Activated CD8-positive, alpha-beta memory T cell treated with anti-CD3 and anti-CD28 coated beads, Interleukin-2, amount 50 U/mL, for 24 hours (primary cell): ENCODE measurements around the gene MYH6.

ENCODE experiments used
- DNase-seq: peaks from one replicate; pipeline ENCODE4 v3.0.0-alpha.2; 2020; ENCODE audit errors: extremely low read depth

MYH6 gene

DNA sequence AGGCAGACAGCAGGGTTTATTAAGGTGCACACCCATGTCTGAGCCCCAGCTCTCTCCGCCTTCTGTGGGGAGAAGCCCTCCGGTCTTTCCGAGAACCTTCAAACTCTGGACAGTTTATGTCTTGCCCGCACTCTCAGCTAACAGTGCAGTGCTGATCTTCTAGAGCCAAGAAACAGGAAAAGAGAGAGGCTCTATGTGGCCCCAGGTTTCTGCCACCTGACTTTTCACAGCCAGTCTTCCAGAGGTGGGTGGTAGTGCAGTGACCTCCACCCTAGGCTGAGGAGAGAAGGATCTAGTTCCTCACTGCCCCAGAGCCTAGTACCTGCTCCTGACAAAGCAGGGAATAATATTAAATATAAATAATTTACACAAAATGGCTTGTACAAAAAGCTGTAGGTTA, 51.4 kb downstream of the MYH6 start:
- DNase-seq, result no peak

DNA sequence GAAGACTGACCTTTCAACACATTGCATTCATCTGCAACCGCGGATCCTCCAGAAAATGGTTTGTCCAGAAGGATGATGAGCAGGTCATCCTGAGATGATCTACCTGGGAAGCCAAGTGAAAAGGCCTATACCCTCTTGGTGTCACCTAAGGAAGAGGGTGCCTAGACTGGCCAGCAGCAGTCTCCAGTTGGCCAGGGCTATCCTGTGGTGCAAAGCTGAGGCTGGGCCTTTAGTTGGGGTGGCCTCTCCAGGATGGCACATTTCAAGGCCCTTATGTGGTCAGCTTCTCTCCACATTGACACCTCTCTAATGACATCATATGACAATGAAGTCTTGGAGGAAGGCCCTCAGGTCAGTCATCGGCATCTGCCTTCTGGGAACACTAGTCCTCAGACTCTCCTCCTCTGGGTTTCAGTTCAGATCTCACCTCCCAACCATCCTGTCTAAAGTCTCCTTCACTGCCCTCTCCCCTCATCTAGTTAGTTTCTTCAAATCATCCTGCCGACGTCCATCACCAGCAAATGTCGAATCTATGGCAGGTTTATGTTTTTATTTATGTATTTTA, 52.1 kb downstream of the MYH6 start:
- no peak for DNase-seq

DNA sequence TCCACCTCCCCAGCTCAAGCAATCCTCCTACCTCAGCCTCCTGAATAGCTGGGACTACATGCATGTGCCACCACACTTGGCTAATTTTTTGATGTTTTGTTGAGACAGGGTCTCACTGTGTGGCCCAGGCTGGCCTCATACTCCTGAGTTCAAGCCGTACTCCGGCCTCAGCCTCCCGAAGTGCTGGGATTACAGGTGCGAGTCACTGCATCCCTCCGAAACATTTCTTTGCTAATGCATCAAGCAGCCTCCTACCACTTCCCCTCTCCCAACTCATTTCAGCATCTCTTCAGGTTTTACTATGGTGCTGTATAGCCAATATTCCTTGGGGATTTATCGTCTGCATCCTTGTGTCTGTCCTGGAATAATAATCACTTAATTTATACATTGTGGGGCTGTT, 53.1 kb downstream of the MYH6 start:
- no peak for DNase-seq

DNA sequence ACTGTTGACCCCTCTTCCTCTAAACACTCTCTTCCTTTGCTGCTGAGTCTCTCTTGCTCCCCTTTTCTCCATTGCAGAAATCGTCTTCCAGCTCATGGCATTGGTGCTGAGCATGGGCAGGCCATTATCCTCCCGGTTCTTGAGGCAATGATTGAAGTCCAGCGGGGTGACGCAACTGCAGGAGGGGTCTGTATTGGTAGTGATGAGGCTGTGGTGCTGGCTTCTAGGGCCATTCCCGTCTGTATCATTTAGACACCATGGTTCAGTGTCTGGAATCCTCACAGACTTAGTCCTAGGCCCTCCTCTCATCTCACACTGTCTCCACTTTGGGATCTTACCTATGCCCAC, 54.7 kb downstream of the MYH6 start:
- DNase-seq, result no peak

DNA sequence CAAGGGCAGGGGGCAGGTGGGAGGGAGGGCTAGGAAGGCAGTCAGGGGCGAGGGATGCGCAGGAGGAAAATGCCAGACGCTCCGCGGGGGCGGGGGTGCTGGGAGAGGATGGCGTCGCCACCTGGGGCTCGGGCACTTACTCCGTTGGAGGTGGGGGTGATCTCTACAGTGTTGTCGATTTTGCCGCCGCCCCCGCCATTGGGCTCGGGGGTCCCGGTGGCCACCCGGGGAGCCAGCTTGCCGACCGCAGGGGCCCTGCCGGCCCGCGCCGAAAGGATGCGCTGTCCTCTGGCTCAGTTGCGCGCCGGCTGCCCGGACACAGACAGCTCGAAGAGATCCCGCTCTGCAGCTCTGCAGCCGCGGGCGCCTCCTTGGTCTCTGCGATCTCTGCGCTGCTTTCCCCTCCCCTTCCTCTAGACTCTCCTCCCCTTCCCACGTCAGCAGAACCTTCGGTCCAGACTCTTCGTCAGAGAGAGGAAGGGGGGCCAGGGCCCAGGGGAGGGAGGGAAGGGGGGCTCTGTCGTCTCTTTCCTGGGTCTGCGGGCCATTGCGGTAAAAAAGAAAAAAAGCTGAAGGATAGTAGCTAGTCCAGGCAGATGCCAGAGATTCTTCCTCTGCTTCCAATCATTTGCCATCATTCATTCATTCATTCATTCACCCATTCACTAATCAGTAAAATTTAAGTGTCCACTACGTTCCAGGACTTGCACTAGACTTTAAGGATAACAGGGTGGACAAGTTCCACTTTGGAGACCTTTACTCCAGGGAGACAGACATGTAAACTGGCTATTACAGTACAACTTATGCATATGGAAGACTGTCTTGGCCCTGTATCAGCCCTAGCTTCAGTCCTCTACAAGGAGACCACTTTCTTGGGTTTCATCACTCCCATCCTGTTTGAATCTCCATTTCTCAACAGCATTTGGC, 55.3 kb downstream of the MYH6 start, which contains the start of gene SLC22A17:
TSS of gene SLC22A17 (minus strand) at position 382 of the 927 bp plus-strand sequence.
- no peak for DNase-seq

DNA sequence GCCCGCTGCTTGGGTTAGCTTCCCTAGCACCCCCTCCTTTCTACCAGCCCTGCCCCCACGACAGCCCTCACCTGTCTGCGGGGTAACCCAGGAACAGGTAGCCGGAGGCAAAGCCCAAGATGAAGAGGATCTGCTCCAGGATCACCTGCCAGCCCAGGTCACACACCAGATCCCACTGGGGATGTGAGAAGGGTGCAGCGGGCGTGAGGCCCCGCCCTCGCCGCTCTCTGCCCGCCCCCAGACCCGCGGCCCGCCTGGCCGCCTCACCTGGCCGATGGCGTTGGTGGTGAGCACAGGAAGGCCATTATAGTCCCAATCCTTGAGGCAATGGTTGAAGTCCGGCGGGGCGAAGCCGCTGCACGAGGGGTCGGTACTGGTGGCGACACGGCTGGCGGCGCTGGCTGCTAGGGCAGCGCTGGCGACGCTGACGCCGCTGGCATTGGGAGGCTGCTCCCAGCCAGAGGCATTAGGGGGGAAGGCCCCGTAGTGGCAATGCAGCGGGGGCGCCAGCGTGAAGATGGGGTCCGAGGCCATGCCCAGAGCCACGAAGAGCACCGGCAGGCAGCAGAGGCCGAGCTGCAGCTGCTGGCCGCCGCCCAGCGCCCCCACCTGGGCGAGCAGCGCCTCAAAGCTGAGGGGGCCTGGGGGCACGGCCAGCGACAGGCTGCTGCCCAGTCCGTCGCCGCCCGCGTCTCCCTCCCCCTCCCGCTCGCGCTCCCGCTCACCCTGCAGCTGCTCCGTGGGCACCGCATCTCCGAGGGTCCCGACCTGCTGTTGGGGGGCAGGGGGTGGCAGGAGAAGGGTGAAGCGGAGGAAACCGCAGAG, 56.2 kb downstream of the MYH6 start:
- DNase-seq, result no peak

DNA sequence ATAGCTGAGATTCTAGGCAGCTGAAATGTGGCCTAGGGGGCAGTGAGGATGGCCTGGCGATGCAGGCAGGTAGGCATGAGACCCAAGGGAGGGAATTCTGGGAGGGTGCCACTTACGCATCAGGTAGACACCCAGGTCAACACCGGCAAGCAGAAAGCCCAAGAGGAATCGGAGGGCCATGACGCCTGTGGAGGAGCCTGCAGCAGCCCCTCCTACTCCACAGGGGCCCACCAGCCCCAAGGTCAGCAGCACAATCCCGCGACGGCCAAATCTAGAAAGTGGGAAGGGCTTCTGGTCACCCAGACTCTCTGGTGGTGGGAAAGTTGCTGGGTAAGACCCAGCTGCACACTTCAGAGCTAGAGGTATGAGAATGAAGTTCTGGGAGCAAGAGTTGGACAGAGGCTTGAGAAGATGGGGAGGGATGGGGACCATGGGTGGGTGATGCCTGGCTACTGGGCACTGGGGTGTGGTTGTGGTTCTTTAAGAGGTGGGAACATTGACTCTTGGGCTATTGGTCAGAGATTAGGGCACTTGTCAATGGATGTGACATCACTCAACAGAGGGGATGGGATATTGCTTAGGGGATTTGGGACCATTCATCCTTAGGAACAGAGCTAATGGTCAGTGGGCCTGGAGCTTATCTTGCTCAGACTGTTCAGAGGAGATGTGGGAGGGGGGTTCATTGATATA, 58.8 kb downstream of the MYH6 start:
- no peak for DNase-seq

DNA sequence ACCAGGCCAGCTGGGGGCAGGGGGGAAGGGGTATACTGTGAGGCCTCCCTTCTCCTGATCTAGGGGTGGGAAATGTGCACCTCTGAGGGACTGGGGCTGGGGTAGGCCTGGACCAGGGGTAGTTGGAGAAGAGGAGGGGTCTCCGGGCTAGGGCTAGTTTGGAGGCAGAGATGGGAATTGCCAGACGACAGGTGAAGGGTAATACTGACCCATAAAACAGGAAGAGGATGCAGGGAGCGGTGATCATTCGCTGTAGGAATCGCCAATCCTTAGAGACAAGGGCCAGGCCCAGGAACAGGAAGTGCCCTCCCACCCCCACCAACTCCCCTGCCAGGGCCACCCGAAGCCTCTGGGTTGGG, 59.8 kb downstream of the MYH6 start:
- DNase-seq, result no peak

DNA sequence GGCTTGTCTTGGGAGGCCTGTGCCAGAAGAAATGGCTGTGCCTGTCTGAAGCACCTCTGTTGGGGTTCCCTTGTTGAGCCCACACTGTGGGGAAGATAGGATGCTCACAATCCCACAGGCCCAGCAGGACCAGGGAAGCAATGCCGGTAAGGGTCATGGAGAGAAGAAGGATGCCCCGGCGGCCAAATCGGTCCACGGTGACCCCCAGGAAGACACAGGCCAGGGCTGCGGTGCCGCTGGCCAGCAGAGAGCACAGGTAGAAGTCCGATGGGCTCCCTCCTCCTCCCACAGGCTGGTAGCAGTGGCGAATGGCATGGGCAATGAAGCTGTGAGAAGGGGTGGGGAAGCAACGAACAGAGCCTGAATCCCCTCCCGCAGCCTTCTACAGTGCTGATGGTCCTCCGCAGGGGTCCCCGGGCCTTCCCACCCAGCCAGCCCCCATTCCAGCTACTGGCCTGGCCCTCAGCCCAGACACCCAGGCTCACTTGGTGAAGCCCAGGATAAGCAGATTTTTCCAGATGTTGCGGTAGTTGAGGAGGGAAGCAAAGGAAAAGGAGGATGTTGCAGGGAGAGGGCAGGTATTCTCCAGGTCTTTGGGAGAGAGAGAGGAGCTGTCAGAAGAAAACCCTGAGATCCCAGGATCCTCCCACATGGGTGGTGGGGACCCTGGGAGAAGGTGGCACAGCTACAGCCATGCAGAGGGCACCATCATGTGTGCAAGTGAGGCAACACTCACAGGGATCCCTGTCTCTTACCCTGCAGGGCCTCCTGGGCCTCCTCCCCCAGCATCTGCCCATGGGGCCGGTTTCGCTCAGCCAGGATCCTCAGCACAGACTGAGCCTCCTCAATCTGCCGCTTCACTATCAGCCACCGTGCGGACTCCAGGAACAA, 60.4 kb downstream of the MYH6 start:
- no peak for DNase-seq

DNA sequence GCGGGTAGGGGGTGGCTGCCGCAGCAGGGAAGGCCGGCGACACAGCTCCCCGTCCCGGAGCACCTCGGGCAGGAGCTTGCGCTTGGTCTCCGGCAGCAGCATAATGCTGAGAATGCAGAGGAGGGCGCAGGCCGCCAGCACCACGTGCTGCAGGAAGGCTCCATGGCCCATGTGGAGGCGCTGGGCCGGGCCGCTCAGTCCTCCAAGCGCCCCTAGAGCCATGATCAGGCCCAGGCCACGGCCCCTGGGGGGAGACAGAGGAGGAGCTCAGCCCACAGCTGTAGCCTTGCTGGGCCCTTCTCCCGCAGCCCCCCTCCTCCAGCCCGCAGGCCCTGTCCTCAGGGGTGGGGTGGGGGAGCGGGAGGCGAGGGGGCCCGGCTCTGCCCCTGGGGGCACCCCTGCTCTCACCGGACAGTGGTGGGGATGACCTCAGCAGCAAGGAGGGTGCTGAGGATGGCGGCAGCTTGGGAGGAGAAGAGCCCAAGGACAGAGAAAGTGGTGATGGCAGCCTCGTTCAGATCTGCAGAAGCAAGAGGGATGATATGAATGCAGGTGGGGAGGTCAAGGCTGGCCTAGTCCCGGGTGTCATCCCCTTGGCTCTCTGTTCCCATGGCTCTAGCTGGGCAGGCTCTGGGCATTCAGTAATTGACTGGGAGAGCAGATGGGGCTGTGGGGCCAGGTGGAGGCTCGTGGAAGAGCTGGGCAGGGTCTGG, 61.2 kb downstream of the MYH6 start:
- no peak for DNase-seq

DNA sequence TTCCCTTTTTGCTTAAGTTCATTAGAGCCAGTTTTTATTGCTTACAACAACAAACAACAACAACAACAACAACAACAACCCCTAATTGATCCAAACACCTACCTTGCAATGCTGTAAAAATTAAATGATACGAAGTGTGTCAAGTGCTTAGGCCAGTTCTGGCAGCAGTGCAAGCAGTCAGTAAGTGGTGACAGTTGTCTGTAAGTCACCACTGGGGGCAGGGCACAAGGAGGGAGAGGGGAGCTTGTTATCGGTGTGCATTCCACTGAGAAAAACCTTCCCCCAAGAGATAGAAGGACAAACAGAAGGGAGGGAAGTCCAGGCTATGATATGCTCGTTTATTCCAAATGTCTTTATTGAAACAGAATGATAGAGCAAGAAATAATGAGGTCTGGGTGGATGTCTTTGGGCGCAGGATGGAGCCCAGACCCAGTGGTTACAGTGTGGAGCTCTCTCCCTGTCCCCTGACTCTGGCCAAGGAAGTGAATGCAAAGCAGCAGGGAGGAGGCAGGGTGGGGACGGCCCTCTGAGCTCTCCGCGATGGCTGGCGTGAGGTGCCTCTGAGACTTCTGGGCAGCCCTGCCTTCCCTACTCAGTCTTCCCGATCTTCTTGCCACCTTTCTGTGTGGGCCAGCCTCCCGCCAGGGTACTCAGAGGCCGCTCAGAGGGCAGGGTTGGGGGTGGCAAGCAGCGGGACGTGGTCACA, 61.9 kb downstream of the MYH6 start:
- no peak for DNase-seq

DNA sequence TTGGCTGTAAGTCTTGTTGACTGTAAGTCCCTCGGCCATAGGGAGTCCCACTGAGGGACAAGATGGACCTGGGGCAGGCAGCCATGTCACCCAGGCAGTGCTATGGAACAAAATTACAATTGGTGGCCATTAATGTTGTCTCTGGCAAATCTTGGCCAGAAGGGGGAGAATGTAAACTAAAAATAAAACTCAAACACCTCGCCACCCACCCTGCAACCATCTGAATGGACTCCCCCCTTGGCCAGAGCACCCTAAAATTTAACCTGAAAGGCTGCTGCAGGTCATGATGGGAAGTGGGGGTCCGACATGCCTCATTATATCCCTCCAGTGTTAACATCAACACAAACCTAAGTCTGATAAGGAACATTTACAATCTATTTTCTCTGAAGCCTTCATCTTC, 63.6 kb downstream of the MYH6 start:
- DNase-seq, result no peak

DNA sequence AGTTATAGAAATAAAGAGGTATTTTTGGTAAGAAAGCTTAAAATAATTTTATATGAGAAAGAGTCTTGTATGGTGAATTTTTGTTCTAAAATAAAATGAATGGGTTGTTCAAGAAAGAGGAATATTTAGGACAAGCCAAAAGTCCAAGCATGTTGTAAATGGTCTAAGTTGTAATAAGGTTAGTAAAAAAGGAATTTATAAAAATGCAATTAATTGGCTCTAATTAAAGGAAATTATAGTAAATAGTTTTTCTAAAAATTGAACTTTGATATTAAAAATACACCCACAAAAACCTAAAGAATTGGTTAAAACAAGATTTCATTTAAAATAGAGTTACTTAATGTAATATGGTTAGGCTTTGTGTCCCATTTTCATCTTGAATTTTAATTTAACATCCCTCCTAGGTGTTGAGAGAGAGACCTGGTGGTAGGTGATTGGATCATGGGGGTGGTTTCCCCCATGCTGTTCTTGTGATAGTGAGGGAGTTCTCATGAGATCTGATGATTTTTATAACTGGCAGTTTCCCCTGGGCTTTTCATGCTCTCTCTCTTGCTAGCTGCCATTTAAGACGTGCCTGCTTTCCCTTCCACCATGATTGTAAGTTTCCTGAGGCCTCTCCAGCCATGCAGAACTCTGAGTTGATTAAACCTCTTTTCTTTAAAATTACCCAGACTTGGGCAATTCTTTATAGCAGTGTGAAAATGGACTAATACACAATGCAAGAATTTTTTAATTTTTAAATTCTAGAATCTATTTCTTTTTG, 68.4 kb downstream of the MYH6 start:
- no peak for DNase-seq

DNA sequence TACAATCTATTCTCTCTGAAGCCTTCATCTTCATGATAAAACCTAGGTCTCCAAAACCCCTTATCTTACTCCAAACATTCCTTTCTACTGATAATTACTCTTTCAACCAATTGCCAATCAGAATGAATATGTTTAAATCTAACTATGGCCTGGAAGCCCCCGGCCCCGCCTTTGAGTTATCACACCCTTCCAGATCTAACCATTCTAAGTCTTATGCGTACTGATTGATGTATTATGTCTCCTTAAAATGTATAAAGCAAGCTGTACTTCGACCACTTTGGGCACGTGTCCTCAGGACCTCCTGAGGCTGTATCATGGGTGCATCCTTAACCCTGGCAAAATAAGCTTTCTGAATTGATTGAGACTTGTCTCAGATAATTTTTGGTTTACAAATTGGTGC, 72.5 kb downstream of the MYH6 start:
- no peak for DNase-seq
